Aortic smooth muscle cell (primary cell): ENCODE measurements around the gene FGA. TPM values are rescaled to one million over a fixed set of nuclear protein-coding genes. Genes with fewer than 3 reads are reported as not detected.

Experiments
- total RNA-seq: library from RNA; depleted of rRNA; stranded (reverse); fragments of >200 nt; gene quantifications from 2 replicates; pipeline ENCODE4 v1.2.3, GENCODE V29; 2014

FGA gene
- not detected in 2 replicates for total RNA-seq

GRCh38 chr4:154590329-154591006 lies at the start of gene FGA:
Gene FGA (minus strand): TSS chr4:154590742. CDS start chr4:154590687, 55 bp downstream.

GRCh38 chr4:154612472-154613414 lies 22.2 kb upstream of the FGA start, which contains the start of gene FGG:
Gene FGG (minus strand): TSS chr4:154612656. CDS start chr4:154612609, 47 bp downstream.

GRCh38 chr4:154562697-154563254 lies 27.8 kb downstream of the FGA start, which contains the start of gene FGB:
Gene FGB (plus strand): TSS chr4:154563011. CDS start chr4:154563019, 8 bp downstream.

GRCh38 chr4:154549894-154550790 lies 40.4 kb downstream of the FGA start, which contains the start of gene PLRG1:
Gene PLRG1 (minus strand): TSS chr4:154550400. CDS start chr4:154550308, 92 bp downstream.

Other genes with a start within 250 kb of the FGA start
- under 0.01 and 0.87 TPM in 2 replicates for gene DCHS2, start 98.9 kb downstream of the FGA start, total RNA-seq
- 61.0 and 69.8 TPM in 2 replicates for gene PLRG1, start 40.3 kb downstream of the FGA start, total RNA-seq
- gene FGB, start 27.7 kb downstream of the FGA start, total RNA-seq, result not detected in 2 replicates
- not detected in 2 replicates for gene FGG, start 21.9 kb upstream of the FGA start, total RNA-seq
- not detected in 2 replicates for gene LRAT, start 153.3 kb upstream of the FGA start, total RNA-seq
- under 0.01 TPM in 1 of 2 replicates, not detected in the other for gene RBM46, start 190.5 kb upstream of the FGA start, total RNA-seq